GM23338 (cell line): ENCODE results near the gene ITGA2.

ENCODE experiments used
- CREB1 ChIP-seq: fragments of 250-450 bp; sonication (Bioruptor Pico); IDR thresholded peaks from 2 replicates; pipeline ENCODE4 v1.5.0; 2020; ENCODE audit warnings: low read depth, mild to moderate bottlenecking, moderate library complexity
- EZH2 ChIP-seq: fragments of 200-600 bp; sonication (generic); IDR thresholded peaks from one replicate; pipeline ENCODE4 v1.8.0; 2017; ENCODE audit warnings: antibody characterized with exemption, mild to moderate bottlenecking, low read depth; ENCODE audit not compliant: unreplicated experiment
- EZH2phosphoT487 ChIP-seq: fragments of 200-600 bp; sonication (generic); IDR thresholded peaks from one replicate; pipeline ENCODE4 v1.8.1; 2018; ENCODE audit warnings: antibody characterized with exemption; ENCODE audit not compliant: unreplicated experiment
- JUNB ChIP-seq: IDR thresholded peaks from one replicate; pipeline ENCODE4 v1.6.1; 2016; ENCODE audit warnings: antibody characterized with exemption; ENCODE audit not compliant: unreplicated experiment
- NANOG ChIP-seq: IDR thresholded peaks from 2 replicates; pipeline ENCODE4 v1.6.1; 2016; ENCODE audit warnings: antibody characterized with exemption, borderline replicate concordance
- POLR2AphosphoS5 ChIP-seq: IDR thresholded peaks from 2 replicates; pipeline ENCODE4 v1.6.1; 2016; ENCODE audit warnings: antibody characterized with exemption, low read depth
- ZNF114 ChIP-seq: fragments of 250-450 bp; sonication (Bioruptor Pico); IDR thresholded peaks from 2 replicates; pipeline ENCODE4 v1.5.0; 2020; ENCODE audit warnings: mild to moderate bottlenecking, moderate library complexity
- TF ChIP-seq, protein P1 (sequence below), 2 experiments: fragments of 200-600 bp in 1 of 2; sonication (generic) in 1 of 2; conservative IDR thresholded peaks; 2 replicates each; pipeline versions ENCODE4 v1.5.1 to v1.6.1; 2016 to 2017; ENCODE audit warnings: antibody characterized with exemption in 2 of 2, low read depth in 2 of 2, mild to moderate bottlenecking in 2 of 2, moderate library complexity in 1 of 2
- TF ChIP-seq, protein P2 (sequence below): IDR thresholded peaks from one replicate; pipeline ENCODE4 v1.6.1; 2018; ENCODE audit warnings: antibody characterized with exemption; ENCODE audit not compliant: unreplicated experiment
- TF ChIP-seq, protein P3 (sequence below): fragments of 250-450 bp; sonication (Bioruptor Pico); IDR thresholded peaks from 2 replicates; pipeline ENCODE4 v1.5.0; 2020; ENCODE audit warnings: mild to moderate bottlenecking, moderate library complexity

- TF ChIP-seq, protein P1, sequence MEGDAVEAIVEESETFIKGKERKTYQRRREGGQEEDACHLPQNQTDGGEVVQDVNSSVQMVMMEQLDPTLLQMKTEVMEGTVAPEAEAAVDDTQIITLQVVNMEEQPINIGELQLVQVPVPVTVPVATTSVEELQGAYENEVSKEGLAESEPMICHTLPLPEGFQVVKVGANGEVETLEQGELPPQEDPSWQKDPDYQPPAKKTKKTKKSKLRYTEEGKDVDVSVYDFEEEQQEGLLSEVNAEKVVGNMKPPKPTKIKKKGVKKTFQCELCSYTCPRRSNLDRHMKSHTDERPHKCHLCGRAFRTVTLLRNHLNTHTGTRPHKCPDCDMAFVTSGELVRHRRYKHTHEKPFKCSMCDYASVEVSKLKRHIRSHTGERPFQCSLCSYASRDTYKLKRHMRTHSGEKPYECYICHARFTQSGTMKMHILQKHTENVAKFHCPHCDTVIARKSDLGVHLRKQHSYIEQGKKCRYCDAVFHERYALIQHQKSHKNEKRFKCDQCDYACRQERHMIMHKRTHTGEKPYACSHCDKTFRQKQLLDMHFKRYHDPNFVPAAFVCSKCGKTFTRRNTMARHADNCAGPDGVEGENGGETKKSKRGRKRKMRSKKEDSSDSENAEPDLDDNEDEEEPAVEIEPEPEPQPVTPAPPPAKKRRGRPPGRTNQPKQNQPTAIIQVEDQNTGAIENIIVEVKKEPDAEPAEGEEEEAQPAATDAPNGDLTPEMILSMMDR (conservative IDR thresholded peaks at IDR 0.05; ENCODE audit: low read depth in 2 of 2): no peak
- TF ChIP-seq, protein P2, sequence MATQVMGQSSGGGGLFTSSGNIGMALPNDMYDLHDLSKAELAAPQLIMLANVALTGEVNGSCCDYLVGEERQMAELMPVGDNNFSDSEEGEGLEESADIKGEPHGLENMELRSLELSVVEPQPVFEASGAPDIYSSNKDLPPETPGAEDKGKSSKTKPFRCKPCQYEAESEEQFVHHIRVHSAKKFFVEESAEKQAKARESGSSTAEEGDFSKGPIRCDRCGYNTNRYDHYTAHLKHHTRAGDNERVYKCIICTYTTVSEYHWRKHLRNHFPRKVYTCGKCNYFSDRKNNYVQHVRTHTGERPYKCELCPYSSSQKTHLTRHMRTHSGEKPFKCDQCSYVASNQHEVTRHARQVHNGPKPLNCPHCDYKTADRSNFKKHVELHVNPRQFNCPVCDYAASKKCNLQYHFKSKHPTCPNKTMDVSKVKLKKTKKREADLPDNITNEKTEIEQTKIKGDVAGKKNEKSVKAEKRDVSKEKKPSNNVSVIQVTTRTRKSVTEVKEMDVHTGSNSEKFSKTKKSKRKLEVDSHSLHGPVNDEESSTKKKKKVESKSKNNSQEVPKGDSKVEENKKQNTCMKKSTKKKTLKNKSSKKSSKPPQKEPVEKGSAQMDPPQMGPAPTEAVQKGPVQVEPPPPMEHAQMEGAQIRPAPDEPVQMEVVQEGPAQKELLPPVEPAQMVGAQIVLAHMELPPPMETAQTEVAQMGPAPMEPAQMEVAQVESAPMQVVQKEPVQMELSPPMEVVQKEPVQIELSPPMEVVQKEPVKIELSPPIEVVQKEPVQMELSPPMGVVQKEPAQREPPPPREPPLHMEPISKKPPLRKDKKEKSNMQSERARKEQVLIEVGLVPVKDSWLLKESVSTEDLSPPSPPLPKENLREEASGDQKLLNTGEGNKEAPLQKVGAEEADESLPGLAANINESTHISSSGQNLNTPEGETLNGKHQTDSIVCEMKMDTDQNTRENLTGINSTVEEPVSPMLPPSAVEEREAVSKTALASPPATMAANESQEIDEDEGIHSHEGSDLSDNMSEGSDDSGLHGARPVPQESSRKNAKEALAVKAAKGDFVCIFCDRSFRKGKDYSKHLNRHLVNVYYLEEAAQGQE: no peak
- TF ChIP-seq JUNB (no peak), EZH2 (no peak), POLR2AphosphoS5 (no peak), CREB1 (no peak), NANOG (no peak), EZH2phosphoT487 (no peak), ZNF114 (no peak)
- TF ChIP-seq, protein P3, sequence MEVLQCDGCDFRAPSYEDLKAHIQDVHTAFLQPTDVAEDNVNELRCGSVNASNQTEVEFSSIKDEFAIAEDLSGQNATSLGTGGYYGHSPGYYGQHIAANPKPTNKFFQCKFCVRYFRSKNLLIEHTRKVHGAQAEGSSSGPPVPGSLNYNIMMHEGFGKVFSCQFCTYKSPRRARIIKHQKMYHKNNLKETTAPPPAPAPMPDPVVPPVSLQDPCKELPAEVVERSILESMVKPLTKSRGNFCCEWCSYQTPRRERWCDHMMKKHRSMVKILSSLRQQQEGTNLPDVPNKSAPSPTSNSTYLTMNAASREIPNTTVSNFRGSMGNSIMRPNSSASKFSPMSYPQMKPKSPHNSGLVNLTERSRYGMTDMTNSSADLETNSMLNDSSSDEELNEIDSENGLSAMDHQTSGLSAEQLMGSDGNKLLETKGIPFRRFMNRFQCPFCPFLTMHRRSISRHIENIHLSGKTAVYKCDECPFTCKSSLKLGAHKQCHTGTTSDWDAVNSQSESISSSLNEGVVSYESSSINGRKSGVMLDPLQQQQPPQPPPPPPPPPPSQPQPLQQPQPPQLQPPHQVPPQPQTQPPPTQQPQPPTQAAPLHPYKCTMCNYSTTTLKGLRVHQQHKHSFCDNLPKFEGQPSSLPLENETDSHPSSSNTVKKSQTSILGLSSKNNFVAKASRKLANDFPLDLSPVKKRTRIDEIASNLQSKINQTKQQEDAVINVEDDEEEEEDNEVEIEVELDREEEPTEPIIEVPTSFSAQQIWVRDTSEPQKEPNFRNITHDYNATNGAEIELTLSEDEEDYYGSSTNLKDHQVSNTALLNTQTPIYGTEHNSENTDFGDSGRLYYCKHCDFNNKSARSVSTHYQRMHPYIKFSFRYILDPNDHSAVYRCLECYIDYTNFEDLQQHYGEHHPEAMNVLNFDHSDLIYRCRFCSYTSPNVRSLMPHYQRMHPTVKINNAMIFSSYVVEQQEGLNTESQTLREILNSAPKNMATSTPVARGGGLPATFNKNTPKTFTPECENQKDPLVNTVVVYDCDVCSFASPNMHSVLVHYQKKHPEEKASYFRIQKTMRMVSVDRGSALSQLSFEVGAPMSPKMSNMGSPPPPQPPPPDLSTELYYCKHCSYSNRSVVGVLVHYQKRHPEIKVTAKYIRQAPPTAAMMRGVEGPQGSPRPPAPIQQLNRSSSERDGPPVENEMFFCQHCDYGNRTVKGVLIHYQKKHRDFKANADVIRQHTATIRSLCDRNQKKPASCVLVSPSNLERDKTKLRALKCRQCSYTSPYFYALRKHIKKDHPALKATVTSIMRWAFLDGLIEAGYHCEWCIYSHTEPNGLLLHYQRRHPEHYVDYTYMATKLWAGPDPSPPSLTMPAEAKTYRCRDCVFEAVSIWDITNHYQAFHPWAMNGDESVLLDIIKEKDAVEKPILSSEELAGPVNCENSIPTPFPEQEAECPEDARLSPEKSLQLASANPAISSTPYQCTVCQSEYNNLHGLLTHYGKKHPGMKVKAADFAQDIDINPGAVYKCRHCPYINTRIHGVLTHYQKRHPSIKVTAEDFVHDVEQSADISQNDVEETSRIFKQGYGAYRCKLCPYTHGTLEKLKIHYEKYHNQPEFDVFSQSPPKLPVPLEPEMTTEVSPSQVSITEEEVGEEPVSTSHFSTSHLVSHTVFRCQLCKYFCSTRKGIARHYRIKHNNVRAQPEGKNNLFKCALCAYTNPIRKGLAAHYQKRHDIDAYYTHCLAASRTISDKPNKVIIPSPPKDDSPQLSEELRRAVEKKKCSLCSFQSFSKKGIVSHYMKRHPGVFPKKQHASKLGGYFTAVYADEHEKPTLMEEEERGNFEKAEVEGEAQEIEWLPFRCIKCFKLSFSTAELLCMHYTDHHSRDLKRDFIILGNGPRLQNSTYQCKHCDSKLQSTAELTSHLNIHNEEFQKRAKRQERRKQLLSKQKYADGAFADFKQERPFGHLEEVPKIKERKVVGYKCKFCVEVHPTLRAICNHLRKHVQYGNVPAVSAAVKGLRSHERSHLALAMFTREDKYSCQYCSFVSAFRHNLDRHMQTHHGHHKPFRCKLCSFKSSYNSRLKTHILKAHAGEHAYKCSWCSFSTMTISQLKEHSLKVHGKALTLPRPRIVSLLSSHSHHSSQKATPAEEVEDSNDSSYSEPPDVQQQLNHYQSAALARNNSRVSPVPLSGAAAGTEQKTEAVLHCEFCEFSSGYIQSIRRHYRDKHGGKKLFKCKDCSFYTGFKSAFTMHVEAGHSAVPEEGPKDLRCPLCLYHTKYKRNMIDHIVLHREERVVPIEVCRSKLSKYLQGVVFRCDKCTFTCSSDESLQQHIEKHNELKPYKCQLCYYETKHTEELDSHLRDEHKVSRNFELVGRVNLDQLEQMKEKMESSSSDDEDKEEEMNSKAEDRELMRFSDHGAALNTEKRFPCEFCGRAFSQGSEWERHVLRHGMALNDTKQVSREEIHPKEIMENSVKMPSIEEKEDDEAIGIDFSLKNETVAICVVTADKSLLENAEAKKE: no peak
Observed at GRCh38 chr5:53111139-53111538, 122.0 kb downstream of the ITGA2 start.
